HG03457 (cell line): ENCODE measurements around the gene STRIP1.
"Not testable (repeated sequence)": the region's sequence is repeated elsewhere in the genome, so short reads cannot be mapped to it uniquely, and the experiment has no call there.

Experiments
- ATAC-seq: cut with Tn5 transposase; IDR thresholded peaks from one replicate; pipeline ENCODE4 v1.9.1; 2021; ENCODE audit warnings: moderate number of reproducible peaks; ENCODE audit not compliant: unreplicated experiment

The STRIP1 gene

DNA sequence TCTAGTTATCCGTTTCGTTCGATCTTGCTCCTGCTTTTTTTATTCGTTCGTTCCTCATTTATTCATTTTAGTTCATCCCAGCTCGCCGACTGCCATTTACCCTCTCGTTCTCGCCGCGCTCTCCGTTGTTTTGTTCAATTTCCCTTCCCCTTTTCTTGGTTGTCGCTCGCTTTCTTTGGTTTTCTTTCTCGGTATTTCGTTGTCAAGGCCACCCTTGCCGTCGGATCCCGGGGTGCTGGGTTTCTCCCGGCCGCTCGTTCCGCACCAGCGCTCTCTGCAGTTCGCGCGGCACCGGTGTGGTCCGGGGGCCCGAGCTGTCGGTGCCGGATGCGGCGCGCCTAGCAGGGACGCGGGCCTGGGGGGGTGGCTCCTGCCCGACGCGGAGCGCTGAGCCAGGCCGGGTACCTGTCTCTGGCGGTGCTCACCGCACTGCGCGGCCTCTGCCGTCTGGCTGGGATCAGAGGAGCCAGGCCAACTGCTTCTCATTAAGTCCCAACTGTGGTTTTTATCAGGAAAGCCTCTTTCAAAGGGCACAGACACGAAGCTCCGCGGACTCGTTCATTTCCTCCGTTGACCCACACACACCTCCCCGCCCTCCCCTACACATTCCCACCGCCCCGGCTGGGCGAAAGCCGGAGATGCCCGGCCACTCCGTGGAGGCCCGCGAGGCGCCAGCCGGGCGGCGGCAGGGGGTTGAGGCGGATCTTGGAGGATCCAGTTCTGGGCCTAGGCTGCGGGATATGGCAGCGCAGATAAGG, 34.4 kb downstream of the STRIP1 start:
- ATAC-seq = no peak

- no peak for ATAC-seq
These were observed 35.2 kb downstream of the STRIP1 start for GRCh38 chr1:110069404-110070281.

DNA sequence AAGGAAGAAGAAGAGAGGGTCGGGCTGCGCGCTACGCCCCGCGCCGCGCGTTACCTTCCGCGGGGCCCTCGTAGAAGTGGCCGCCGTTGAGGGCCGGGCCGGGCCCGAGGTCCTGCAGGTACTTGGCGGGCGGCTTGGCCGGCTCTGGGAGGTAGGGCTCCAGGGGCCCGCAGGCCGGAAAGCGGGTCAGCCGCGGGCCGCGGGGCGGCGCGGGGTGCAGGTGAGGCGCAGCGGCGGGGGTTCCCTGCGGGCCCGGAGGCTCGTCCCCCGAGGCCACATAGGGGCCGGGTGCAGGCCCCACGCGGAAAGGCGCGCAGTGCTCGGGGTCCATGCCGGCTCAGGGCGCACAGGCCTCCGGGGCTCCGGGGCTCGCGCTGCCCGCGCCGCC, 35.9 kb downstream of the STRIP1 start:
- ATAC-seq = no peak

- ATAC-seq = no peak
These were observed 36.3 kb downstream of the STRIP1 start, which contains the start of gene ALX3 for GRCh38 chr1:110070671-110071242. Gene ALX3 (minus strand): TSS chr1:110070672. CDS start chr1:110070612, 60 bp downstream.

DNA sequence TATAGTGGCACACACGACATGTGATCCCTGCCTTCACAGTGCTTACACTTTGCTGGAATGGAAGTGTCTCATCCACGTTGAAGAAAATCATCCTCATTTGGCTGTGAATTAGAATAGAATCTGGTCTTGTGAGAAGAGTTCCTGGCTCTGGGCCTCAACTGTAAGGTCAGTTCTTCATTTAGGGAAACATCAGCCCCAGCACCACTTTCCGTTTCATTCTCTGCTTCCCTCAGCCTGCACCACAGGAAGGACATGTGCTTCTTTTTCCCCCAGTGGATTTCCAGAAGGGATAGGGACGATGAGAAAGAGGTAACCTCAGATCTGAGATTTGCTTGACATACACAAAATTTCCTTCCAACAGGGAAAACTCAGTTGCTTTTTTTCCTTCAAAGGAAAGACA, 39.7 kb downstream of the STRIP1 start:
- no peak for ATAC-seq

GRCh38 chr1:110076789-110077500, 42.5 kb downstream of the STRIP1 start:
- ATAC-seq = no peak

GRCh38 chr1:110079995-110080394, 45.6 kb downstream of the STRIP1 start:
- not testable (repeated sequence) for ATAC-seq

- ATAC-seq = no peak
These were observed 46.6 kb downstream of the STRIP1 start for GRCh38 chr1:110081061-110081460.

DNA sequence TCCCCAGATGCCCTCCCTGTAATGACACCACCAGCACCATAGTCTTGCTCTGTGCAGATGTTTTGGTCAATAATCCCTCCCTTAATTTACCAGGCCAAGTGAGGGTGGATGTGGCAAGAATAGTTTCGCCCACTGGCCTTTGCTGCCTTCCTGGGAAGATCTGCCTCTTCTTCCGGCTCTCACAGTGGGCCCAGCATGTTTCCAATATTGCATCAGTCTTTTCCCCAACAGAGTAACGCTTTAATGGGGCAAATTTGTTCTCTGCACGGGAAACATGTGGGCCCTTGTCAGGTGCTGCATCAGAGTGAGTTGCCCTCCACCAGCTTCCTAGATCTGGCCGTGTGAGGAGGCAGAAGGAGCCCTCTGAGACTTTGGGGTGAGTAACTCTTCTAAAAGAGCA, 48.1 kb downstream of the STRIP1 start:
- ATAC-seq = no peak

- no peak for ATAC-seq
These were observed 48.8 kb downstream of the STRIP1 start for GRCh38 chr1:110083061-110083865.

- ATAC-seq = no peak
These were observed 49.4 kb downstream of the STRIP1 start for GRCh38 chr1:110083866-110084226.

GRCh38 chr1:110084227-110085078, 50.0 kb downstream of the STRIP1 start:
- ATAC-seq = no peak

DNA sequence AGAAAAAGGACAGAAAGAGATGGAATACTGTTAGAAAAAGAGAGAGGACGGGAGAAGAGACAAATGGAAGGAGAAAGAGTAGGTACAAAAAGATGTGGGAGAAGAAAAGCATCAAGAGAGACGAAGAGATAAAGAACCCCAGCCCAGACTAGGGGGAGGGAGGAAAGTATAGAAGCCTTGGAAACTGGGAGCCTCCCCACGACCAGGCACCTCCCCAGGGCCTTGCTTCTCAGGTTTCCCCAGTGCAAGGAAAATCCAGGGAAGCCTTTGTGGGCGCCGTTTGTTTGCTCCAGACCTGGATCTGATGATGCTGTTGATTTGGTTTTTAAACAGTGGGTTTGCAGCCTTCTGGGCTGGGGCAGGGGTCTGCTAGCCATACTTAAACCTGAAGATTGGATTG, 51.2 kb downstream of the STRIP1 start:
- ATAC-seq = no peak

DNA sequence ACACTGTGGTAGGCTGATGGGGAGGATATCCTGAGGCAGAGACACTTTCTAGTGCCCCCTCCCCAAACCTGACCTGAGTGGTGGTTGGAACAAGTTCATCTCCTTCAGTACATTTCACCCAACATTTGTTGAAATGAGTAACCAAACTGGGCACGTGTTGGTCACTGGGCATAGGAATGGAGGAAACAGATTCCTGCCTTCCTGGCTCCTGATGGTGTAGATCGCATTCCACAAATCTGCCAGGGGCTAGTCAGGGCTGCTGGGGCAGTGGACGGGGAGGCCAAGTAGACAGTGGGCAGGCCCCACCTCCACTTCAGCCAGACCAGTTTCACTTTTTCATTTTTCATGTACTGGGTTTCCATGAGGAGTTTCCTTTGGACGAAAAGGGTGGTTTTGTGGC, 52.5 kb downstream of the STRIP1 start:
- no peak for ATAC-seq

DNA sequence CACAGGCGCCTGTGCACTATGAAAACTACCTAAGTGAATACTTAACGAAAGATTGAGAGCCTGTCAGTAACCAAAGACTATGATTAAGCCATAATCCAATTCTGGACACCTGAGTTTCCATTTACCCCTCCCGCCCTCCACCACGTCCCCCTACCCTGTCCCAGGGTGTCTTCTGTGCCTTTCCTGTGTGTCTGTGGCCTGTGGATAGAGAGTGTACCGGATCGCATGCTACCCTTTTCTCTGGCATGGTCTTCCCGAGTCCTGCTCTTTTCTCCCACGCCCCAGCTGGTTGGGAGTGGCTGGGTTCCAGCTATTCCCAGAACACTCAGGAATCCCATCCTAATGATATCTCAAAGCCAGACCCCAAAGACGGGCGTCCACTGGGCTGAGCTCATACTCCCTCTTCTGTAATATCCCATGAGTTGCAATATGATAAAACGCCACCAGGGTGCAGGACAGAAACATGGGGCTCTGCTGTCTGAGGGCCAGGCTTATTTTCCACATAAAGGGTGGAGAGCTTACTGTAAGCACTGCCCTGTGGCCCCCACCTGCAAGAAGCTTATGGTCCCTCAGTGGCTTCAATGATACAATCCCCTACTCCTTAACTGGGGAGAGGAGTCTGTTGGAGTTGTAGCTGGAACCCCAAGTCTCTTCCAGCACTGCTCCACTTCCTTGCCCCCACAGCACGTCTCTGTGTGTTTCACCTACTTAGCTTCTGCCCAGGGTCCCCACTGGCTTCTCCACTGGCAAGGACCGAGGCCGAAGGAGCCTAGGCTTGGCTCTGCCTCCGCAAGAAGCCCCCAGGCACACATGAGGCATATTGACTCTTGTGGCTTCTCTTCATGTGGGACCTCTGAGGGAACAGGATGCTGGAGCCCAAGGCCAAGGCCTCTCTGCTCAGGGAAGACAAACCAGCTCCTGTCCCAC, 53.7 kb downstream of the STRIP1 start:
- no peak for ATAC-seq

DNA sequence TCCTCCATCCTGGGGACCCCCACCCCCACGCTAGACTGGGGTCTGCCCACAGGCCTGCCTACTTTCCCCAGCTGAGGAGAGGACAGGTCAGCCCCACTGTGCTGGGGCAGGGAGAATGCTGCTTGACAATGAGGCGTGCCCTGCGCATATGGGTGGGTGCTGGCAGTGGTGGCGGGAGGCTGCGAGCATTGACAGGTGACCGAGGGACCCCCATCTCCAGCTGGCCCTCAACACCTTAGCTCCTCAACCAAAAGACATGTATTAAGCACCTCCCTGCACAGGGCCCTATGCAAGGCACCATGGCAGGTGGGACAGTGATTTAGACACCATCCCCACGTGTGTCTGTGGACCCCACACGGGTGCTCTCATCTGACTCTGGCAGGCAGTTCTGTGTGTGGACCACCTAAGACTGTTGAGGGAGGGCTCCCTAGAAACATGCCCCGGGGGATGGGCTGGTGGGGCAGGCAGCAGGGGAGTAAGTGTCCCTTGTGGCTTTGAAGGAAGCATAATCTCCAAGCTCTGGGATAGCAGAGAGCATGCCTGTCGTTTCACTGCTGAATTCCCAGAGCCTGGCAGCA, 54.4 kb downstream of the STRIP1 start:
- no peak for ATAC-seq

- ATAC-seq = no peak
These were observed 55.3 kb downstream of the STRIP1 start for GRCh38 chr1:110089561-110090275.
